Progenitor cell of endocrine pancreas (in vitro differentiated cells): ENCODE measurements around the gene EDC4. TPM values are rescaled to one million over a fixed set of nuclear protein-coding genes. Genes with fewer than 3 reads are reported as not detected.
A peak's percentile ranks its signal among the peaks of the same experiment; 100 is the strongest.
"Not testable (repeated sequence)": the region's sequence is repeated elsewhere in the genome, so short reads cannot be mapped to it uniquely, and the experiment has no call there.

ENCODE experiments used
- DNase-seq: peaks from one replicate; pipeline ENCODE4 v3.0.0; 2021; ENCODE audit warnings: low spot score; ENCODE audit not compliant: unreplicated experiment
- H3K27ac Mint-ChIP-seq: 2 replicates; pipeline ENCODE4 v1.8.0; 2021; ENCODE audit warnings: mild to moderate bottlenecking, moderate library complexity, mixed read lengths
- H3K27me3 Mint-ChIP-seq: 2 replicates; pipeline ENCODE4 v1.8.0; 2021; ENCODE audit warnings: mixed read lengths
- H3K36me3 Mint-ChIP-seq: 2 replicates; pipeline ENCODE4 v1.8.0; 2022; ENCODE audit warnings: mixed read lengths; ENCODE audit not compliant: insufficient read depth
- H3K4me1 Mint-ChIP-seq: 2 replicates; pipeline ENCODE4 v1.8.0; 2021; ENCODE audit warnings: low read depth, mixed read lengths
- H3K4me3 Mint-ChIP-seq: 2 replicates; pipeline ENCODE4 v1.8.0; 2021; ENCODE audit warnings: low read depth, mild to moderate bottlenecking, moderate library complexity, mixed read lengths
- H3K9me3 Mint-ChIP-seq: 2 replicates; pipeline ENCODE4 v1.8.0; 2021; ENCODE audit warnings: low read depth, mixed read lengths
- CTCF ChIP-seq: fragments of 200-600 bp; sonication (generic); IDR thresholded peaks from one replicate; pipeline ENCODE4 v1.5.0; 2021; ENCODE audit warnings: antibody characterized with exemption, mild to moderate bottlenecking; ENCODE audit not compliant: unreplicated experiment
- total RNA-seq: library from RNA; stranded (reverse); gene quantifications from 2 replicates; pipeline ENCODE4 v1.2.1, GENCODE V29; 2021

EDC4 gene
- total RNA-seq, 1 donor from 2014 or later, result 110 TPM

GRCh38 chr16:67833030-67833414 lies 39.8 kb upstream of the EDC4 start:
- H3K4me1 Mint-ChIP-seq, result peaks cover 12% of the 10 kb centered on the region
- H3K4me3 Mint-ChIP-seq, result peak overlapping the region; percentile 92
- peak overlapping the region; percentile 80 for H3K27ac Mint-ChIP-seq
- peaks cover 4% of the 10 kb centered on the region for H3K36me3 Mint-ChIP-seq
- H3K27me3 Mint-ChIP-seq, result no peaks in the 10 kb centered on the region
- DNase-seq, result no peak
- no peak for TF ChIP-seq CTCF
- H3K9me3 Mint-ChIP-seq, result no peaks in the 10 kb centered on the region

- no peaks in the 10 kb centered on the region for H3K9me3 Mint-ChIP-seq
- H3K36me3 Mint-ChIP-seq, result peaks cover 4% of the 10 kb centered on the region
- DNase-seq, result peak; percentile 84
- peaks cover 12% of the 10 kb centered on the region for H3K4me1 Mint-ChIP-seq
- H3K4me3 Mint-ChIP-seq, result peak overlapping the region; percentile 92
- peak overlapping the region; percentile 84 for H3K27ac Mint-ChIP-seq
- no peaks in the 10 kb centered on the region for H3K27me3 Mint-ChIP-seq
- TF ChIP-seq CTCF, result no peak
Measured at GRCh38 chr16:67833415-67834241, 39.2 kb upstream of the EDC4 start.

- Mint-ChIP-seq H3K4me3 (peak overlapping the region; percentile 92), H3K9me3 (no peaks in the 10 kb centered on the region), H3K27me3 (no peaks in the 10 kb centered on the region), H3K36me3 (peaks cover 4% of the 10 kb centered on the region), H3K4me1 (peaks cover 12% of the 10 kb centered on the region), H3K27ac (peak overlapping the region; percentile 84)
- TF ChIP-seq CTCF, result no peak
- no peak for DNase-seq
Measured at GRCh38 chr16:67834242-67834614, 38.6 kb upstream of the EDC4 start.

- peaks cover 15% of the 10 kb centered on the region for H3K4me1 Mint-ChIP-seq
- H3K4me3 Mint-ChIP-seq, H3K27me3 Mint-ChIP-seq, DNase-seq, H3K36me3 Mint-ChIP-seq, H3K9me3 Mint-ChIP-seq, H3K27ac Mint-ChIP-seq: not testable (repeated sequence)
Measured at GRCh38 chr16:67837190-67837589, 35.7 kb upstream of the EDC4 start.

- TF ChIP-seq CTCF, result no peak
- H3K9me3 Mint-ChIP-seq, result no peaks in the 10 kb centered on the region
- DNase-seq, result no peak
- H3K4me1 Mint-ChIP-seq, result peaks cover 12% of the 10 kb centered on the region
- H3K27me3 Mint-ChIP-seq, result no peaks in the 10 kb centered on the region
- H3K4me3 Mint-ChIP-seq, result no peak overlapping the region
- no peak overlapping the region for H3K27ac Mint-ChIP-seq
- no peaks in the 10 kb centered on the region for H3K36me3 Mint-ChIP-seq
Measured at GRCh38 chr16:67837811-67838210, 35.0 kb upstream of the EDC4 start.
